Motor neuron (in vitro differentiated cells): ENCODE results near the gene ZKSCAN7. TPM values are rescaled to one million over a fixed set of nuclear protein-coding genes. Genes with fewer than 3 reads are reported as not detected.

Experiments
- ATAC-seq, 8 experiments: fragments of 200-7000 bp; cut with Tn5 transposase; replicated peaks in 6 of 8; 2 replicates each; pipeline ENCODE4 v1.8.0; 2021; ENCODE audit warnings: mild to moderate bottlenecking in 8 of 8, moderate library complexity in 8 of 8
- H3K27ac ChIP-seq, 2 donors: fragments of 250-450 bp; sonication (Bioruptor Pico); 2 replicates each; pipeline ENCODE4 v1.9.0; 2021; ENCODE audit warnings: antibody characterized with exemption in 2 of 2, mild to moderate bottlenecking in 2 of 2, moderate library complexity in 1 of 2
- H3K4me1 ChIP-seq, 2 donors: fragments of 250-450 bp; sonication (Bioruptor Pico); replicated peaks in 1 of 2; 2 replicates each; pipeline ENCODE4 v1.6.1; 2021; ENCODE audit warnings: antibody characterized with exemption in 2 of 2, mild to moderate bottlenecking in 2 of 2, moderate library complexity in 1 of 2
- H3K4me3 ChIP-seq, 5 donors: fragments of 250-450 bp; sonication (Bioruptor Pico); 2 replicates each; pipeline ENCODE4 v1.9.0; 2021; ENCODE audit warnings: antibody characterized with exemption in 5 of 5, mild to moderate bottlenecking in 5 of 5, moderate library complexity in 4 of 5
- WGBS, 10 experiments: fragments of 450-650 bp; shearing (Covaris generic); methylation state at CpG; one replicate each; pipeline ENCODE4 v1.0.0; 2022; 5-methylcytosine and 5-hydroxymethylcytosine counted together
- in situ Hi-C, 9 experiments: fragments of 400-800 bp; cut with MboI; loops; one replicate each; pipeline ENCODE4 v1.15.0; 2021; ENCODE audit warnings: low sequenced_read_pairs in 9 of 9, low pct_unique_long_range_greater_than_20kb in 2 of 9; ENCODE audit not compliant: unreplicated experiment in 9 of 9
- total RNA-seq, 8 experiments: library from RNA; unstranded; fragments of 300-600 nt; gene quantifications; 2 replicates each; pipeline versions ENCODE4 v1.2.3 to v1.2.4, GENCODE V29; 2022

ZKSCAN7 gene
- total RNA-seq: 10 to 100 TPM in 5 of 8 experiments, 1 to 10 TPM in 3; 5.8 to 21.0 (median 13.1) TPM

DNA sequence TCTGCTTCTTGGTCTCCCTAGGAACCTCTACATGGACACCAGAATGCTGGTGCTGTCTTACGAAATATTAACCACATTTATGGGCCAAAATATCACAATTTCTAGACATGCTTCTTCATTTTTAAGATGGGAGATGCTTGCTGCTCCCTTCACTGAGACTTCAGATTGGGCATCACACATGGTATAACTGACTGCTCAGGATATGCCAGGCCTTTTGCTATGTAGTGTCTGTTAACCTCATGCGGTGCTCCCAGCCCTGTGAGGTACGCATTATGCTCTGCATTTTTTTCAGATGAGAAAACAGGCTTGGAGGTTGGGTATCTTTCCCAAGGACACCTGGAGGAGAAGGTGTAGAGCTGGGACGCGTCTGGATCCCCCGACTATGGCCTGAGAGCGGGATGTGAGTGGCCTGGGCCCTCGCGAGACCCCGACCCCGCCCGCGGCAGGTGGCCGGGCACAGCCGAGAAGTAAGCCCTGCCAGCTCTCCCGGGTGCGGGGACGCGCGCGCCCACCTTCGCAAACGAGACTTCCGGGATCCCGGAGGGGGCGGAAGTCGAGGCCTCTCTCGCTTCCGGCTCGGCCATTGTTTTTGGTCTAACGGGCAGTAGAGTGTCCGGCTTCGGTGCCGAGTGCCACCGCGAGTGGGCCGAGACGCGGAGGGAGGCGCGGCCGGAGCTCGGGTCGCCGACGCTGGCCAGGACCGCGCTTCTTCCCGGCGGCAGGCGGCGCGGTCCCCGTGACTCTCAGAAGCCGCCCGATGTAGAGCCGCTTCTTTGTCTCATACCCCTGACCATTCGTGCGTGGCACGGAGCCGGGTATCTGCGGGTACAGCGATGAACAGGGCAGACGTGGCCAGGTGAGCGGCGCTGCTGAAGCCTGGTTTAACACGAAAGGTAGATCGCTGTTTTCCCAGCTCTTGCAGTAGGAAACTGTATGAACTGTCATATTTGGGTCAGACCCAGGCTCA is at the start of gene ZKSCAN7:
Gene ZKSCAN7, plus strand, starts transcription at position 568 of the 967 bp plus-strand sequence. CDS start 1,855 bp downstream, outside the sequence.
- Histone ChIP-seq H3K27ac (peak within 1 kb of the TSS; percentile 50 to 84), H3K4me3 (peak within 1 kb of the TSS; percentile 43 to 78 (median 51)), H3K4me1 (peaks cover 4 to 18% of the 10 kb centered on the region in 2 donors)
- ATAC-seq: peak; percentile 87 to 97 (median 94)
- 0 to 100% (median 43%) methylated on average over 1 to 14 of the region's 68 CpGs; no CpG with 5 or more reads in 2 of the 10 experiments for WGBS, 10 experiments
- in situ Hi-C loops: no loop called here

DNA sequence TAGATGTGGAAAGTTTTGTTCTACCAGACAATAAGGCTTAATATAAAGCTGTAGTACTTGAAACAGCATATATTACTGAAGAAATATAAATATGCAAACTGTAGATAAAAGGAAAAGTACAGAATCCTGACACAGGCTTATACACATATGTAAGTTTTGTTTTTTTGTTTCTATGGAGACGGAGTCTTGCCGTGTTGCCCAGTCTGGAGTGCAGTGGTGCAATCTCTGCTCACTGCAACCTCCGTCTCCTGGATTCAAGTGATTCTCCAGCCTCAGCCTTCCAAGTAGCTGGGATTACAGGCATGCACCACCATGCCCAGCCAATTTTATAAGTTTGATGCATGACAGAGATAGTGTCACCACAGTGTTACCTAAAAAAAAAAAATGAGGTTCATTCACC is 48.4 kb upstream of the ZKSCAN7 start:
- 68 to 100% (median 93%) methylated on average over 1 to 3 of the region's 3 CpGs; no CpG with 5 or more reads in 2 of the 10 experiments for WGBS, 10 experiments
- in situ Hi-C loops: no loop called here
- no peak overlapping the region for H3K4me3 ChIP-seq
- ATAC-seq: peak in 2 of 8 experiments; percentile 6 to 9
- H3K4me1 ChIP-seq: peaks cover 2 to 4% of the 10 kb centered on the region in 2 donors
- H3K27ac ChIP-seq: no peak overlapping the region

DNA sequence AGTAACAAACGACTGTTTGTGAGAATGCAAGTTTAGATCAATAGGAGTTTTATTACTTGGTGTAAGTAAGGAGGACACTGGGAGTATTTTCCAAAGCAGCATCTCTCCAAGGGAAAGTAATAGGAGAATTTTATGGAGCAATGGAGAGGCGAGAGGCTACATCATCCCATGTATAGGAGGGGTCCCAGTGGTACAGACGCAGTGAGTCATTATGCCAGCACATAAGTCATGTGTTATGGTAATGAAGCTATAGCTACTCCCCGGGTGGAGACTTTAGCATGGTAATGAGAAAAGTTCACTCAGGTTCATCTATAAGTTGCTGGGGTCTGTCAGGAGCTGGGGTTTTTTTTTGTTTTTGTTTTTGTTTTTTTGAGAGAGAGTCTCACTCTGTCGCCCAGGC is 48.0 kb upstream of the ZKSCAN7 start:
- in situ Hi-C loops: no loop called here
- Histone ChIP-seq H3K4me3 (no peak overlapping the region), H3K4me1 (peaks cover 6 to 7% of the 10 kb centered on the region in 2 donors), H3K27ac (no peak overlapping the region)
- ATAC-seq: peak in 3 of 8 experiments; percentile 20 to 63 (median 20)
- WGBS, 10 experiments: 0 to 88% (median 62%) methylated on average over 1 to 5 of the region's 5 CpGs; no CpG with 5 or more reads in 2 of the 10 experiments

DNA sequence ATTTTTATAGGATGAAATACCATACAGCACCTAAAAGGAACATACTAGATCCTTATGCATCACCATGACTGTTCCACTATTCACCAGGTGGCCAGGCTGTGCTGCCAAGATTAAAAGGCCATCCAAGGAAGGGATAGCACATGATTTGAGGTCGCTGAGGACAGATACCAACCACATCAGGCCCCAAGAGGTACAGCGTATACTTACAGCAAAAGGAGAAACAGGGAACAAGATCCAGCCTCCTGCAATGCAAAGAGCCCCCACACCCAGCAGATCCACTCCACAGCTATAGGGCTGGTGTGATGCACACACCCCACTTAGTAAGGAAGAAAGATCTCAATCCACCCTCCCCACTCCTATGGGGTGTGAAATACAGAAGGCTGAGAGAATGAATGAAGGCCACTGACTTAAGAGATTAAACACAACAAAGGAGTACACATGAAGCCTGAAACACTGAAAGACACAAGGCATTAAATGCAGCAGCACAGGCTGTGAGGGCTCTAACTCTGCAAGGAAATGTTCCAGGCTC is 45.5 kb upstream of the ZKSCAN7 start:
- peak overlapping the region; percentile 70 to 96 (median 89) for H3K4me3 ChIP-seq
- peak in 2 of 8 experiments; percentile 2 to 8 for ATAC-seq

DNA sequence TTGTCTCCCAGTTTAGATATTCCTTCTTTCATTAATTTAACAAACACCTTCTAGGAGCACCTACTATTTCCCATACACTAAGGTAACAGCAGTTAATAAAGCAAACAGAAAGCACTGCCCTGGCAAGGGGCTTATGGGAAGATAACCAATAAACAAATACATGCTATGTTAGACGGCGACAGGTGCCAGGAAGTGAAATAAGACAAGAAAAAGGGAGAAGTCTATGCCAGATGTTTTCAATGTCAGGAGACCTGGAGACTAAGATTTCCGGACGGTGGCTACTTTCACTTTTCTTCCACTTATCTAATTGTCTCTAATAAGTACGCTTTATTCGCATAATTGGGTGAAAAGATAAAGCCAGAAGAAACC is 45.0 kb upstream of the ZKSCAN7 start:
- in situ Hi-C loops: no loop called here
- 0 to 10% (median 0%) methylated on average over 2 to 6 of the region's 6 CpGs; no CpG with 5 or more reads in 1 of the 10 experiments for WGBS, 10 experiments
- ATAC-seq: peak in 7 of 8 experiments; percentile 5 to 19 (median 7)
- Histone ChIP-seq H3K4me1 (peaks cover 6 to 7% of the 10 kb centered on the region in 2 donors), H3K27ac (peak overlapping the region; percentile 81 to 88), H3K4me3 (peak overlapping the region; percentile 70 to 96 (median 89))

More for the DNA sequence above, 45.5 kb upstream of the ZKSCAN7 start:
- Histone ChIP-seq H3K27ac (no peak overlapping the region), H3K4me1 (peaks cover 6 to 7% of the 10 kb centered on the region in 2 donors)
- in situ Hi-C loops: no loop called here
- 20 to 80% (median 63%) methylated on average over 1 to 2 of the region's 2 CpGs; no CpG with 5 or more reads in 5 of the 10 experiments for WGBS, 10 experiments

DNA sequence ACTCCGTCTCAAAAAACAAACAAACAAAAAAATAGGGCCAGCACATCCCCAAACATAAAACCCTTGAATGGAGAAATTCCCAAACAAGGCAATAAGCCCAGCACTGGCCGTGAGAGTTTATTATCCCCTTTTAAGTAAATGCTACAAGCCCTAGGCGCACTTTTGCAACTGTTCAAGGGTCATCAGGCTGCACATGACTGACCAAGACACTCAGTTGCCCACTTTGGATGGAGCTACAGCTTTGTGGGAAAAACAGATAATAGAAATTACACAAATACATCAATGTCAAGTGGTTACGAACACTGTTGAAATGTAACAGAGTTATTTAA is 43.8 kb upstream of the ZKSCAN7 start:
- in situ Hi-C loops: no loop called here
- Histone ChIP-seq H3K4me1 (peaks cover 6 to 7% of the 10 kb centered on the region in 2 donors), H3K27ac (peak overlapping the region; percentile 81 to 88), H3K4me3 (peak overlapping the region; percentile 70 to 96 (median 89))
- 0 to 100% (median 45%) methylated on average over 1 to 4 of the region's 4 CpGs; no CpG with 5 or more reads in 1 of the 10 experiments for WGBS, 10 experiments
- no peak for ATAC-seq

DNA sequence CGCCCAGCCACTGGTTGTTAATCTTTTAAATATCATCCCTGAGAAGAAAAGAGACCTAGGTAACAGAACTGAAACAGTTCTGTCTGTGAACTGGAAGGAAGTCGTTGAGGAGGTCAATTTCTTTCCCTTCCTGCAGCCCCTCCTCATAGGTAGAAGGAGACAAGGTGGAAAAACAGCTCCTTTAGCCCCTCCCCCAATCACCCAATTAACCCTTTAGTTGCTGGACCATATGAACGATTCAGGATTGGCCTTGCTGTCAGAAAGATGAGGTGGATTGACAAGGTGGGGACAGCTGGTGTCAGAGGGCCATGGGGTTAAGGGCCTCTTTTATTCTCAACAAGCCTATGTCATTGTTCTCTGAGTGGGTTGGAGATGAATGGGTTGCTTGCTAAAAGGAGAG is 41.5 kb upstream of the ZKSCAN7 start:
- WGBS, 10 experiments: 13 to 58% (median 46%) methylated on average over 1 to 2 of the region's 3 CpGs; no CpG with 5 or more reads in 4 of the 10 experiments
- no peak overlapping the region for H3K27ac ChIP-seq
- in situ Hi-C loops: no loop called here
- no peak for ATAC-seq
- H3K4me1 ChIP-seq: peaks cover 6 to 7% of the 10 kb centered on the region in 2 donors
- H3K4me3 ChIP-seq: no peak overlapping the region

DNA sequence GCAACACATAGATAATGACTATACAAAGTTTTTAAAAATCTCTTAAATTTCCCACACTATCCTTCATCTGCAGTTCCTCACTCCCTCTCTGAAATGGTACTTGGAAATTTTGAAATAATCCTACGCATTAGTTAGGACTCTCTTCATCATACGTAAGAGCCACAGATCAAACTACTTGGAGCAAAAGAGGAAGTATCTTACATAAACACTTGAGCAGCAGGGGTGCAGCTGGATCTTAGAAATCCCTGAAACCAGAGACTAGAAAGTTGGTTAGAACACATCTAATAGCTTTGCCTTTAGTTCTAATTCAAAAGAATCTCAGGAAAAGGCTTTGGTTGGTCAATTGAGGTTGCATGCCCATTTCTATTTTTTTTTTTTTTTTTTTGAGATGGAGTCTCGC is 38.8 kb upstream of the ZKSCAN7 start:
- ATAC-seq: no peak
- in situ Hi-C loops: no loop called here
- Histone ChIP-seq H3K4me3 (no peak overlapping the region), H3K4me1 (peaks cover 5 to 7% of the 10 kb centered on the region in 2 donors), H3K27ac (no peak overlapping the region)
- WGBS, 10 experiments: 40 to 100% (median 80%) methylated on average over 1 to 2 of the region's 3 CpGs

DNA sequence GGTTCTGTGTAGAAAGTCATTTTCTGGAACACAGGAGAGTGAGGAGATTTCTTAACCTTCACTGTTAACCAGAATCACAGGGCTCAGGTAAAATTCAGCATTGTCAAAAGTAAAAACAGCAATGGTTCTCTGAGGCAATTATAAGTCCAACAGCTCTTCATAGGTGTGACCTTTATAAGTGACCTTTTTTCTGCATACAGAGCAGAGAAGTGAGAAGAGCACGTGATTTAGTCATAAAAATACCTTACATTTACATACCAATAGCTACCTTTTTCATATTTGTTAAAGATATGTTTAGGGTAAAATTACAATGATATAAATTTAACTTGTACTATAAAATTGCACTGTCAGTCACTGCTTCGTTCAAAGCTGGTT is 36.2 kb upstream of the ZKSCAN7 start:
- H3K27ac ChIP-seq: no peak overlapping the region
- no peak for ATAC-seq
- 0 to 100% (median 65%) methylated on average over 1 to 2 of the region's 2 CpGs for WGBS, 10 experiments
- no peaks in the 10 kb centered on the region for H3K4me1 ChIP-seq
- no peak overlapping the region for H3K4me3 ChIP-seq
- in situ Hi-C loops: no loop called here

DNA sequence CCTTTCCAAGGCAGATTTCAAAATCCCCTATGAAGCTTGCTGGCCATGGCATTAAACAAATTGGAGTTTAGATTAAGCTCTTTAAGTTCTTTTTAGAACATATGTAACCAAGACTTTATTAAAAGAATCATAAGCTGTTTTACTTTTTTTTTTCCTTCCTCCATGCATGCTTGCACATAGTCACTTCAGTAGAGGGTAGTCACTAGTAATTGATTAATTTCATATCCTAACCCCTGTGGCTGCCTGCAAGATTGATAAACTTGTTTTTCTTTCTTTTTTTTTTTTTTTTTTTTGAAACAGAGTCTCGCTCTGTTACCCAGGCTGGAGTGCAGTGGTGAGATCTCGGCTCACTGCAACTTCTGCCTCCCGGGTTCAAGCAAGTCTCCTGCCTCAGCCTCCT is 33.3 kb upstream of the ZKSCAN7 start:
- 23 to 100% (median 81%) methylated on average over 1 to 3 of the region's 3 CpGs; no CpG with 5 or more reads in 3 of the 10 experiments for WGBS, 10 experiments

DNA sequence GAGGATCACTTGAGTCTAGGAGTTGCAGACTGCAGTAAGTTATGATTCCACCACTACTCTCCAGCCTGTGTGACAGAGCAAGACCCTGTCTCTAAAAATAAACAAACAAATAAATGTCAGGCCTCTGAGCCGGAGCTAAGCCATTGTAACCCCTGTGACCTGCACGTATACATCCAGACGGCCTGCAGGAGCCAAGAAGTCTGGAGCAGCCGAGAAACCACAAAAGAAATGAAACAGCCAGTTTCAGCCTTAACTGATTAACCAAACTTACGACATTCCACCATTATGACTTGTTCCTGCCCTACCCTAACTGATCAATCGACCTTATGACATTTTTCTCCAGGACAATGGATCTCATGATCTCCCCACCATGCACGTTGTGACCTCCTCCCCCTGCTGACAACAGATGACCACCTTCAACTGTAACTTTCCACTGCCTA is 32.5 kb upstream of the ZKSCAN7 start:
- H3K27ac ChIP-seq: no peak overlapping the region
- in situ Hi-C loops: no loop called here
- no peaks in the 10 kb centered on the region for H3K4me1 ChIP-seq
- ATAC-seq: no peak
- H3K4me3 ChIP-seq: no peak overlapping the region
- 0 to 78% (median 51%) methylated on average over 1 to 7 of the region's 7 CpGs; no CpG with 5 or more reads in 2 of the 10 experiments for WGBS, 10 experiments

More for the DNA sequence above, 33.3 kb upstream of the ZKSCAN7 start:
- Histone ChIP-seq H3K4me3 (no peak overlapping the region), H3K27ac (no peak overlapping the region), H3K4me1 (no peaks in the 10 kb centered on the region)
- in situ Hi-C loops: no loop called here
- ATAC-seq: no peak

DNA sequence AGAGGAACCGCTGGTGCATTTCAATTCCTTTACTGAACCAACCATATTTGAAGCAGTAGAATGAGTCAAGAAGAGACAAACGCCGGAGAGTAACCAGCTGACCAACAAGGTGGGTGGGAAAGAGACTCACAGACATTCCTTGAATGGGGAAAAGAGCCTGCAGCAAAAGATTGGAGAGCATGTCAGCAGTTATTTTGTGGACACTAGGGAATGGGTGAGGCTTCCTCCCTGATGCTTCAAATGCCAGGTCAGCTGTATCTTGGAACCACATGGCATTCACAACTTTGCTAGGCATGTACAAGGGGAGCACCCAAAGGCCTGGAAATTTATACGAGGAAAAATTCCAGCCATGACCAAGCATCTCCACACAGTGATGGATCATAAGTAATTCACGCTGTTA is 29.9 kb upstream of the ZKSCAN7 start:
- Histone ChIP-seq H3K4me3 (no peak overlapping the region), H3K4me1 (no peaks in the 10 kb centered on the region), H3K27ac (no peak overlapping the region)
- 24 to 91% (median 77%) methylated on average over 1 to 5 of the region's 5 CpGs; no CpG with 5 or more reads in 1 of the 10 experiments for WGBS, 10 experiments
- ATAC-seq: no peak
- in situ Hi-C loops: loop anchor here in 2 of 9 experiments (25.0 kb wide), 1 partner anchor 387 kb away; no protein-coding TSS in a partner anchor

DNA sequence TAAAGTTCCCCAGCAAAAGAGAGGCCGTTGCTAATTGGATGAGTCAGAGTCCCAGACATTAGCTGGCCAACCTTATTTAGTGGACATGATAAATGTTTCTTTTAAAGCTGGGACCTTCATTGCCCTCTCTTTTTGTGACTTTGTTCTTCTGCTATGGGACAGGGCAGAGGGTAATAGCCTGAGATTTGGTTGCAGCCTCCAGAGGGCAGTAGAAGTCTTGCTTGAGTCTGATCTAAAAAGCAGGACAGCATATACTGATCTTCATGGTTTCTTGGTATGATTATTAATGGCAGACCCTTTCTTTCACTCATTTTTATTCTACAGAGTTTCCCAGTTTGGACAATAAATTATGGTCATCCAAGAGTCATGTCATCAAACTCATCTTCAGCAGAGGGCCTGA is 25.1 kb upstream of the ZKSCAN7 start:
- H3K4me1 ChIP-seq: peaks cover 5 to 12% of the 10 kb centered on the region in 2 donors
- ATAC-seq: peak in 1 of 8 experiments; percentile 33
- in situ Hi-C loops: loop anchor here in 2 of 9 experiments (25.0 kb wide), 1 partner anchor 382 kb away; no protein-coding TSS in a partner anchor
- no peak overlapping the region for H3K27ac ChIP-seq
- H3K4me3 ChIP-seq: no peak overlapping the region
- WGBS, 10 experiments: 0 to 20% (median 0%) methylated on average over 1 of the region's 1 CpG; no CpG with 5 or more reads in 3 of the 10 experiments
